MM.1S (cell line): ENCODE measurements around the gene BATF3.
A peak's percentile ranks its signal among the peaks of the same experiment; 100 is the strongest.

Source experiments
- DNase-seq: peaks from one replicate; pipeline ENCODE4 v3.0.0-alpha.2; 2015
- H2AFZ ChIP-seq: fragments of 300-600 bp; sonication (generic); 2 replicates; pipeline ENCODE4 v1.6.0; 2016; ENCODE audit warnings: antibody characterized with exemption, low read length
- H3F3A ChIP-seq: fragments of 300-600 bp; sonication (generic); 2 replicates; pipeline ENCODE4 v1.6.1; 2016; ENCODE audit warnings: mild to moderate bottlenecking, antibody characterized with exemption, low read length, moderate library complexity, mixed read lengths; ENCODE audit not compliant: insufficient read depth
- H3K27ac ChIP-seq: fragments of 300-600 bp; sonication (generic); 2 replicates; pipeline ENCODE4 v1.5.1; 2016; ENCODE audit warnings: mild to moderate bottlenecking, low read length
- H3K27me3 ChIP-seq: fragments of 300-600 bp; sonication (generic); replicated peaks from 2 replicates; pipeline ENCODE4 v1.6.0; 2016; ENCODE audit warnings: low read length; ENCODE audit not compliant: insufficient read depth
- H3K36me3 ChIP-seq: fragments of 300-600 bp; sonication (generic); replicated peaks from 2 replicates; pipeline ENCODE4 v1.6.1; 2016; ENCODE audit warnings: mild to moderate bottlenecking, low read length, mixed read lengths; ENCODE audit not compliant: insufficient read depth
- H3K4me1 ChIP-seq: fragments of 300-600 bp; sonication (generic); 2 replicates; pipeline ENCODE4 v1.6.1; 2016; ENCODE audit warnings: low read length, mixed read lengths
- H3K4me2 ChIP-seq: fragments of 300-600 bp; sonication (generic); 2 replicates; pipeline ENCODE4 v1.6.0; 2016; ENCODE audit warnings: low read depth, low read length
- H3K4me3 ChIP-seq: fragments of 300-600 bp; sonication (generic); 2 replicates; pipeline ENCODE4 v1.5.1; 2016; ENCODE audit warnings: low read length, mixed read lengths
- H3K79me2 ChIP-seq: fragments of 300-600 bp; sonication (generic); 2 replicates; pipeline ENCODE4 v1.6.1; 2016; ENCODE audit warnings: mixed run types, low read length, mixed read lengths
- H3K9ac ChIP-seq: fragments of 300-600 bp; sonication (generic); 2 replicates; pipeline ENCODE4 v1.6.1; 2016; ENCODE audit warnings: low read length, mixed read lengths
- H3K9me2 ChIP-seq: fragments of 300-600 bp; sonication (generic); replicated peaks from 2 replicates; pipeline ENCODE4 v1.6.1; 2016; ENCODE audit warnings: mild to moderate bottlenecking, low read length, mixed read lengths; ENCODE audit not compliant: insufficient read depth
- H3K9me3 ChIP-seq: fragments of 300-600 bp; sonication (generic); replicated peaks from 2 replicates; pipeline ENCODE4 v1.6.1; 2016; ENCODE audit warnings: mild to moderate bottlenecking, low read length, mixed read lengths; ENCODE audit not compliant: insufficient read depth
- H4K20me1 ChIP-seq: fragments of 300-600 bp; sonication (generic); 2 replicates; pipeline ENCODE4 v1.6.1; 2016; ENCODE audit warnings: mild to moderate bottlenecking, low read length, moderate library complexity, mixed read lengths; ENCODE audit not compliant: insufficient read depth
- CTCF ChIP-seq: fragments of 300-600 bp; sonication (generic); IDR thresholded peaks from 2 replicates; pipeline ENCODE4 v1.5.1; 2016; ENCODE audit warnings: antibody characterized with exemption, low read length, mixed read lengths
- EZH2 ChIP-seq: fragments of 300-600 bp; sonication (generic); optimal IDR thresholded peaks from 2 replicates; pipeline ENCODE3; 2017; ENCODE audit warnings: low read depth, mild to moderate bottlenecking, antibody characterized with exemption, low read length, mixed read lengths
- EZH2phosphoT487 ChIP-seq: fragments of 300-600 bp; sonication (generic); IDR thresholded peaks from 2 replicates; pipeline ENCODE4 v1.6.1; 2018; ENCODE audit warnings: antibody characterized with exemption, low read length

The BATF3 gene

GRCh38 chr1:212722270-212722957 is 22.8 kb upstream of the BATF3 start:
- Histone ChIP-seq H3K36me3 (no peaks in the 10 kb centered on the region), H3K79me2 (no peaks in the 10 kb centered on the region), H3K4me2 (no peak overlapping the region), H3K27me3 (no peaks in the 10 kb centered on the region), H3K9me3 (no peaks in the 10 kb centered on the region), H3K4me1 (no peaks in the 10 kb centered on the region), H2AFZ (no peak overlapping the region), H3K9ac (no peak overlapping the region), H4K20me1 (no peaks in the 10 kb centered on the region), H3K9me2 (no peaks in the 10 kb centered on the region), H3K4me3 (no peak overlapping the region), H3K27ac (no peak overlapping the region), H3F3A (no peaks in the 10 kb centered on the region)
- no peak for DNase-seq
- TF ChIP-seq CTCF = no peak
- no peak for TF ChIP-seq EZH2phosphoT487
- no peak for TF ChIP-seq EZH2

DNA sequence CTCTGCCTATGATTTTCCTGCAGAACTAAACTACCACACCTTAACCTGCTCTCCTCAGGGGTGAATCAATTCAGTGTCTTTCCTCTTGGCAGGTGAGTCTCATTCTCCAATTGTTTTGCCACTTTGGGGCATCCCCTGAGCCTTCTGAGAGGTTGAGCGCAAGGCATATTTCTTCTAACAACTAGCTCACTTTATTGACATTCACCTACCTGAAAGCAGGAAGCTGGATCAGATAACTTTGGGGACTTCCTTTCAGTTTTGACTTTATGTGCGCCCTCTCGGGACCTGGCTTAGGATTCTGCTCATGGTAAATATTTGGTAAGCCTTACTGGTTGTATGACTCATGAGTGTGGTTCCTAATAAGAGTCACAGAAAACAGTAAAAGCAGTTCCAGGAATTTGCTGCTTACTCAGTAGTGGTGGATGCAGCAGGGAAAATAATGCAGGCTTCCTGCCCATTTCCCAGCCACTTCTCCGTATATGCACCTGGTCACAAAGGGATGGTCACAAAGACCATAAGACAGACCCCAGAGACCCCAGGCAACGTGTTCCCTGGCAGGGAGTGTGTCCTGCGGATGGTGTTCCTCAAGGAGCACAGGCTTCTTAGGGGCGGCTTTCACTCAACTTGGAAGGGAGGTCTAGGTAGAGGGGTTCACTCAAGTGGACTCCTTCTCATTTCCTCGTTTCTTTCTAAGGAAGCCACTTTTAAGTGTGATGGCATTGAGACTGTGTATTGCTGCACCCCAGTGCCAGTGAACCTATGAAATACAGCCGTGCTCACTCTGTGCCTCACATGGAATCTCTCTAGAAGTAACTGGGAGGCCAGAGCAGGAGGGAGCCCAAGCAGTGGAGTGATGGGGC is 22.0 kb upstream of the BATF3 start:
- H3K9me2 ChIP-seq = no peaks in the 10 kb centered on the region
- no peak overlapping the region for H3K27ac ChIP-seq
- H2AFZ ChIP-seq = peak overlapping the region; percentile 18; the same call in 1 of the 2 replicates
- no peaks in the 10 kb centered on the region for H3K27me3 ChIP-seq
- H3K4me2 ChIP-seq = peak overlapping the region; percentile 27
- no peaks in the 10 kb centered on the region for H3K79me2 ChIP-seq
- no peak overlapping the region for H3K9ac ChIP-seq
- H4K20me1 ChIP-seq = no peaks in the 10 kb centered on the region
- H3F3A ChIP-seq = no peaks in the 10 kb centered on the region
- peak; percentile 12 for DNase-seq
- no peaks in the 10 kb centered on the region for H3K4me1 ChIP-seq
- H3K36me3 ChIP-seq = no peaks in the 10 kb centered on the region
- 0 out of 2 replicates have a peak overlapping the region, but pooled peaks have one; percentile 15 for H3K4me3 ChIP-seq
- TF ChIP-seq EZH2phosphoT487 = no peak
- no peak for TF ChIP-seq EZH2
- no peak for TF ChIP-seq CTCF
- H3K9me3 ChIP-seq = no peaks in the 10 kb centered on the region

DNA sequence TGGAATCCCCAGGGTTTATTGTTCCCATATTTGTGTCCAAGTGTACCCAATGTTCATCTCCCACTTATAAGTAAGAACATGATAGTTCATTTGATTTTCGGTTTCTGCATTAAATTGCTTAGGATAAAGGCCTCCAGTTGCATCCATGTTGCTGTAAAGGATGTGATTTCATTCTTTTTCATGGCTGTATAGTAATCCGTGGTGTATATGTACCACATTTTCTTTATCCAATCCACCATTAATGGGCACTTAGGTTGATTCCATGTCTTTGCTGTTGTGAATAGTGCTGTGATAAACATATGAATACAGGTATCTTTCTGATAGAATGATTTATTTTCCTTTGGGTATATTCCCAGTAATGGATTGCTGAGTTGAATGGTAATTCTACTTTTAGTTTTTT is 20.0 kb upstream of the BATF3 start:
- no peak for DNase-seq
- H3K36me3 ChIP-seq = no peaks in the 10 kb centered on the region
- no peaks in the 10 kb centered on the region for H3K9me2 ChIP-seq
- H3K9me3 ChIP-seq = no peaks in the 10 kb centered on the region
- H3K4me1 ChIP-seq = no peaks in the 10 kb centered on the region
- no peaks in the 10 kb centered on the region for H3F3A ChIP-seq
- H4K20me1 ChIP-seq = no peaks in the 10 kb centered on the region
- H3K9ac ChIP-seq = no peak overlapping the region
- H3K27ac ChIP-seq = no peak overlapping the region
- no peaks in the 10 kb centered on the region for H3K27me3 ChIP-seq
- H3K79me2 ChIP-seq = no peaks in the 10 kb centered on the region
- TF ChIP-seq EZH2 = no peak
- no peak for TF ChIP-seq CTCF
- TF ChIP-seq EZH2phosphoT487 = no peak
- no peak overlapping the region for H2AFZ ChIP-seq
- no peak overlapping the region for H3K4me2 ChIP-seq
- no peak overlapping the region for H3K4me3 ChIP-seq
